GM19043 (cell line): ENCODE measurements around the gene C2CD3.
"Not testable (repeated sequence)": the region's sequence is repeated elsewhere in the genome, so short reads cannot be mapped to it uniquely, and the experiment has no call there.

ENCODE experiments used
- ATAC-seq: cut with Tn5 transposase; IDR thresholded peaks from one replicate; pipeline ENCODE4 v1.9.1; 2021; ENCODE audit warnings: low read depth; ENCODE audit not compliant: unreplicated experiment

Gene C2CD3

GRCh38 chr11:73988227-73988626, 182.6 kb downstream of the C2CD3 start:
- ATAC-seq = no peak

GRCh38 chr11:73985661-73986060, 185.1 kb downstream of the C2CD3 start:
- ATAC-seq = not testable (repeated sequence)

GRCh38 chr11:73983741-73984538, 186.9 kb downstream of the C2CD3 start:
- no peak for ATAC-seq

- peak; percentile 67 for ATAC-seq
Measured at GRCh38 chr11:73982990-73983740, 187.6 kb downstream of the C2CD3 start.

- peak; percentile 36 for ATAC-seq
Measured at GRCh38 chr11:73982595-73982989, 188.2 kb downstream of the C2CD3 start, which contains the start of gene UCP2. Gene UCP2, minus strand, starts transcription at chr11:73982843. Its CDS starts 4,465 bp downstream, at chr11:73978378.

- ATAC-seq = no peak
Measured at GRCh38 chr11:73981051-73981805, 189.6 kb downstream of the C2CD3 start.

GRCh38 chr11:73980001-73980961, 190.5 kb downstream of the C2CD3 start:
- peak; percentile 46 for ATAC-seq

- no peak for ATAC-seq
Measured at GRCh38 chr11:73978576-73979086, 192.2 kb downstream of the C2CD3 start.

- no peak for ATAC-seq
Measured at GRCh38 chr11:73977856-73978519, 192.8 kb downstream of the C2CD3 start.

GRCh38 chr11:73976451-73977151, 194.2 kb downstream of the C2CD3 start:
- ATAC-seq = no peak

- no peak for ATAC-seq
Measured at GRCh38 chr11:73975479-73975757, 195.4 kb downstream of the C2CD3 start.

- ATAC-seq = no peak
Measured at GRCh38 chr11:73974604-73975478, 196.0 kb downstream of the C2CD3 start.

- ATAC-seq = no peak
Measured at GRCh38 chr11:73972620-73973449, 198.0 kb downstream of the C2CD3 start.

GRCh38 chr11:73972187-73972586, 198.6 kb downstream of the C2CD3 start:
- ATAC-seq = no peak

- ATAC-seq = no peak
Measured at GRCh38 chr11:73971175-73971719, 199.6 kb downstream of the C2CD3 start.

GRCh38 chr11:73969991-73970800, 200.6 kb downstream of the C2CD3 start:
- no peak for ATAC-seq
